Osteoblast (primary cell): ENCODE results near the gene GAP43. TPM values are rescaled to one million over a fixed set of nuclear protein-coding genes. Genes with fewer than 3 reads are reported as not detected.
A peak's percentile ranks its signal among the peaks of the same experiment; 100 is the strongest.

ENCODE experiments used
- DNase-seq: peaks from one replicate; pipeline ENCODE4 v3.0.0; 2011; ENCODE audit warnings: low spot score, mixed read lengths; ENCODE audit not compliant: insufficient read length; ENCODE audit errors: missing footprints
- H2AFZ ChIP-seq: 2 replicates; pipeline ENCODE4 v1.6.0; 2011; ENCODE audit warnings: mild to moderate bottlenecking, low read length
- H3K27ac ChIP-seq: 2 replicates; pipeline ENCODE4 v1.5.1; 2011; ENCODE audit warnings: mild to moderate bottlenecking, low read depth, low read length, moderate library complexity
- H3K27me3 ChIP-seq: 2 replicates; pipeline ENCODE4 v1.6.0; 2012; ENCODE audit warnings: mild to moderate bottlenecking, control low read depth, inconsistent platforms, low read length, moderate library complexity; ENCODE audit not compliant: insufficient read depth
- H3K36me3 ChIP-seq: 2 replicates; pipeline ENCODE4 v1.5.1; 2011; ENCODE audit warnings: mild to moderate bottlenecking, low read length, control low read depth, moderate library complexity; ENCODE audit not compliant: insufficient read depth
- H3K4me1 ChIP-seq: 2 replicates; pipeline ENCODE4 v1.5.1; 2011; ENCODE audit warnings: mild to moderate bottlenecking, low read length, control low read depth, moderate library complexity; ENCODE audit not compliant: insufficient read depth
- H3K4me2 ChIP-seq: 2 replicates; pipeline ENCODE4 v1.6.0; 2011; ENCODE audit warnings: mild to moderate bottlenecking, low read length; ENCODE audit not compliant: insufficient read depth
- H3K4me3 ChIP-seq: fragments of 200-600 bp; sonication (generic); 3 replicates; pipeline ENCODE4 v1.5.1; 2012; ENCODE audit warnings: mild to moderate bottlenecking, low read length, inconsistent platforms; ENCODE audit not compliant: insufficient read depth
- H3K79me2 ChIP-seq: 2 replicates; pipeline ENCODE4 v1.6.0; 2012; ENCODE audit warnings: mild to moderate bottlenecking, low read length, control low read depth, inconsistent platforms; ENCODE audit not compliant: insufficient read depth
- H3K9me3 ChIP-seq: 2 replicates; pipeline ENCODE4 v1.5.1; 2011; ENCODE audit warnings: low read depth, low read length, control low read depth
- H4K20me1 ChIP-seq: 2 replicates; pipeline ENCODE4 v1.6.0; 2012; ENCODE audit warnings: mild to moderate bottlenecking, low read length, control low read depth; ENCODE audit not compliant: insufficient read depth
- total RNA-seq: library from RNA; depleted of rRNA; stranded (reverse); fragments of >200 nt; gene quantifications from 2 replicates; pipeline ENCODE4 v1.2.3, GENCODE V29; 2012
- TF ChIP-seq, protein P1 (sequence below): IDR thresholded peaks from 2 replicates; pipeline ENCODE4 v1.5.1; 2011; ENCODE audit warnings: mild to moderate bottlenecking, low read depth, low read length, moderate library complexity; ENCODE audit errors: extremely low read depth

GAP43 gene
- total RNA-seq, 1 donor: 3.6 TPM

DNA sequence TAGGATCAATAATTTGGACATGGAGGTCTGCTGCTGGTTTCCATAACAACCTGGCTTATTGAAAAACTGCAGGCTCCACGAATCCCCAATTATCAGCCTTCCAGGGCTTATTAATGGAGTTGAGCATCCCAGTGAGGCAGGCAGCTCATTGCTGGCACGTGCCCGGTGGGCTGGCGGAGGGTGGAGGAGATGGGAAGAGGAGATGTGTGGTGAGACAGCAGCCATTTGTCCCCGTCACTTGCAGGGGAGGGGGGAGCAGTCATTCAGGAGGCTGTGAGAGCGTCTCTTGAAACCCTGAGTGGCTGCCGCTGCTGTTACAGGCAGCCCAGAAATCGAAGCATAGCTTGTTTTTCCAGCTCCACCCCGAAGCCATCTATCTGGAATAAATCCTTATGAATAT is 70.6 kb downstream of the GAP43 start:
- DNase-seq: no peak
- no peaks in the 10 kb centered on the region for H3K27me3 ChIP-seq
- H3K4me2 ChIP-seq: no peak overlapping the region
- no peak overlapping the region for H2AFZ ChIP-seq
- H3K9me3 ChIP-seq: no peaks in the 10 kb centered on the region
- H4K20me1 ChIP-seq: no peaks in the 10 kb centered on the region
- no peaks in the 10 kb centered on the region for H3K79me2 ChIP-seq
- peaks cover 6% of the 10 kb centered on the region for H3K4me1 ChIP-seq
- no peak overlapping the region for H3K27ac ChIP-seq
- no peaks in the 10 kb centered on the region for H3K36me3 ChIP-seq
- H3K4me3 ChIP-seq: no peak overlapping the region
- TF ChIP-seq, protein P1, sequence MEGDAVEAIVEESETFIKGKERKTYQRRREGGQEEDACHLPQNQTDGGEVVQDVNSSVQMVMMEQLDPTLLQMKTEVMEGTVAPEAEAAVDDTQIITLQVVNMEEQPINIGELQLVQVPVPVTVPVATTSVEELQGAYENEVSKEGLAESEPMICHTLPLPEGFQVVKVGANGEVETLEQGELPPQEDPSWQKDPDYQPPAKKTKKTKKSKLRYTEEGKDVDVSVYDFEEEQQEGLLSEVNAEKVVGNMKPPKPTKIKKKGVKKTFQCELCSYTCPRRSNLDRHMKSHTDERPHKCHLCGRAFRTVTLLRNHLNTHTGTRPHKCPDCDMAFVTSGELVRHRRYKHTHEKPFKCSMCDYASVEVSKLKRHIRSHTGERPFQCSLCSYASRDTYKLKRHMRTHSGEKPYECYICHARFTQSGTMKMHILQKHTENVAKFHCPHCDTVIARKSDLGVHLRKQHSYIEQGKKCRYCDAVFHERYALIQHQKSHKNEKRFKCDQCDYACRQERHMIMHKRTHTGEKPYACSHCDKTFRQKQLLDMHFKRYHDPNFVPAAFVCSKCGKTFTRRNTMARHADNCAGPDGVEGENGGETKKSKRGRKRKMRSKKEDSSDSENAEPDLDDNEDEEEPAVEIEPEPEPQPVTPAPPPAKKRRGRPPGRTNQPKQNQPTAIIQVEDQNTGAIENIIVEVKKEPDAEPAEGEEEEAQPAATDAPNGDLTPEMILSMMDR: no peak

DNA sequence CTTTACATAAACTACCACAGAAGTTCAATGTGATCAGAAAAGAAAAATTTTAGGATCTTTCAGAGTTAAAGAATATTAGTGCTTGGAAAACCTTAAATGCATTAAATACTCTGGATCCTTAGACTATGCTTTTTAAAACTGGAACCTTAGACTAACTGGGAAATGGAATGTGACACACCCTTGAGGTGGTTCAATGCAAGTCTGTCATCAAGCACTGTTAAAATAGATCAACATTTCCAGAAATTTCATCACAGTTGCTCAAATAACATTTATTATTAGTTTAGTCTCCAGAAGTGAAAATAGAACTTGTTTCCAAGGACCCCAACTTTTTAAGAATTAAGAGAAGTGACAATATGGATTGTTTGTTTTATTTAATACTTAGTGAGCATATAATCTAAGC is 71.8 kb downstream of the GAP43 start:
- Histone ChIP-seq H4K20me1 (no peaks in the 10 kb centered on the region), H3K27me3 (no peaks in the 10 kb centered on the region), H3K9me3 (no peaks in the 10 kb centered on the region), H3K79me2 (no peaks in the 10 kb centered on the region), H3K4me2 (no peak overlapping the region), H3K27ac (no peak overlapping the region), H2AFZ (no peak overlapping the region), H3K4me3 (no peak overlapping the region), H3K36me3 (no peaks in the 10 kb centered on the region), H3K4me1 (peaks cover 18% of the 10 kb centered on the region)
- no peak for DNase-seq
- TF ChIP-seq, protein P1: no peak

DNA sequence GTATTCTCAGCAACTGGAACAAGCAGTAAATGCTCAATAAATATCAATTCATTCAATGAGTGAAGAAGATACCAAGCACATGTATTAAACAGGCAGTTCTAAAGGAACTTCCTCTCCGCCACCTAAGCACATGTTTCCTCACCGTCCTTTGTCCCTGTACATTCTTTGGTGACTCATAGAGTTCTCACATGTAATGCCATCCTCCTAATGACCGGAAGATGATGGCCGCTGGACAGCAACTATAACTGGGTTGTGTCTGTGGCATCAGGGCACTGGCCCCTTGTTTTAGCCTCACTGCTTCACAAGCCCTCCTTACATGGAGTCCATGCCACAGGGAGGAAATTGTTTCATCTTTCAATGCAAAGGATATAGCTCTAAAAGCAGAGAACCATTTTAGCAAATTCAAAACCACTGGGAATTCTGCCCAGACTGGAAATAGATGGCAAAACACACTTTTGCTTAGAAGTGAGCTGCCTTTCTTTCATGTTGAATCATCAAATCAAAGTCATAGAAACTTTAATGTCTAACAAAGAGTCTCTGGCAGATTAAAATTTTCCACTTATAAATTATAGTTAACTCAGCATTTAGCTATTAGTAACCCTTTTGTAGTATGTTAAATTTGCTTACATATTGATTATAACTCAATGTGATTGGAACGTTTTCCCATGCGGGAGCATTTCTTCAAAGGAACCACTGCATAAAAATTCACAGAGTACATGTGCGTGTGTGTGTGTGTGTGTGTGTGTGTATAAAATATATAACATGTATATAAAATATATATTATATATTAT is 74.1 kb downstream of the GAP43 start:
- H3K9me3 ChIP-seq: no peaks in the 10 kb centered on the region
- TF ChIP-seq, protein P1: no peak
- no peaks in the 10 kb centered on the region for H4K20me1 ChIP-seq
- no peak overlapping the region for H3K4me2 ChIP-seq
- no peaks in the 10 kb centered on the region for H3K79me2 ChIP-seq
- peak overlapping the region; percentile 80 for H2AFZ ChIP-seq
- no peak overlapping the region for H3K4me3 ChIP-seq
- H3K4me1 ChIP-seq: peaks cover 24% of the 10 kb centered on the region
- peak overlapping the region; percentile 49 for H3K27ac ChIP-seq
- DNase-seq: no peak
- H3K27me3 ChIP-seq: no peaks in the 10 kb centered on the region
- H3K36me3 ChIP-seq: no peaks in the 10 kb centered on the region

DNA sequence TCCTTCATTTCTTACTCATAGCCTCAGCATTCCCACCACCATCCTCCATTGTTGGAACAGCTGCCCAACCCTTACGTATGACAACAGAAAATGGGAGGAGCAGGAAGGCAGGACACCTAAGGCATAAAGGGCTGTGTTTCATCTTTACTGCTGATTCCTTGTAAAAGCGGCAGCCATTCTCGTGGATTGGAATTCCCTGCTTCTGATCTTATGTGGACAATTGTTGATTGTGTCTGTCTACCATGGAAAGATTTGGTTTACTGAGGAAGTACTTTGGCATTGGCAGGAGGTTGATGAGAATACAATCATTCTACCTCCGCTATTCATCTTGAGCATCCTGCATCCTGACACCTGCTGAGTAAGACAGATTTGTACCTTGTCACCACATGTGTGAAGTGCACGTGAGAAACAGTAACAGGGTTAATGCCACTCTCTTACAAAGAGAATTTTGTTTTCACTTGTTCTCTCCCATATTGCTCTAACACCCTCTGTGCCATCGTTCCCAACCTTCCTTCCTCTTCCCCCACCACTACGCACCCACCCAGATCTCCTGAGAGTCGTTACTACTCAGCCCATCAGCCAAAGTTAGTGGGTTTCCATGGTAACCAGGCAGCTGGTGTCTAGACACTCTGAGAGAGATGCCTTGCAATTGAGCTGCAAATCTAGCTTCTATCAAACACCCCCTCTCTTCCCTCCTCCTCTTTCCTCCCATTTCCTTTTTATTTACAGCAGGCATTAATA is 75.7 kb downstream of the GAP43 start:
- TF ChIP-seq, protein P1: no peak
- peak overlapping the region; percentile 73 for H3K27ac ChIP-seq
- peak overlapping the region; percentile 24 for H2AFZ ChIP-seq
- H3K27me3 ChIP-seq: no peaks in the 10 kb centered on the region
- no peak overlapping the region for H3K4me3 ChIP-seq
- no peaks in the 10 kb centered on the region for H3K36me3 ChIP-seq
- peaks cover 24% of the 10 kb centered on the region for H3K4me1 ChIP-seq
- H4K20me1 ChIP-seq: no peaks in the 10 kb centered on the region
- H3K4me2 ChIP-seq: peak overlapping the region; percentile 12
- DNase-seq: no peak
- no peaks in the 10 kb centered on the region for H3K79me2 ChIP-seq
- no peaks in the 10 kb centered on the region for H3K9me3 ChIP-seq
